B cell (primary cell): ENCODE measurements around the gene CACNA1D. TPM values are rescaled to one million over a fixed set of nuclear protein-coding genes. Genes with fewer than 3 reads are reported as not detected.
A peak's percentile ranks its signal among the peaks of the same experiment; 100 is the strongest.

ENCODE experiments used
- ATAC-seq: fragments of 200-7000 bp; cut with Tn5 transposase; one replicate; pipeline ENCODE4 v1.10.0; 2021; ENCODE audit warnings: low read depth, mild to moderate bottlenecking, moderate number of reproducible peaks, moderate library complexity
- CTCF ChIA-PET: fragments of 350-600 bp; sonication (Branson Sonifier 250); formaldehyde crosslinking; loops from one replicate; lab custom pipeline; 2021; ENCODE audit warnings: antibody characterized with exemption, inconsistent platforms; lab: Charles Lee
- POLR2A ChIA-PET: fragments of 350-600 bp; sonication (Branson Sonifier 250); formaldehyde crosslinking; loops from one replicate; lab custom pipeline; 2021; ENCODE audit warnings: antibody characterized with exemption; lab: Charles Lee
- DNase-seq: peaks from one replicate; pipeline ENCODE4 v3.0.0; 2013
- H2AFZ ChIP-seq: 2 replicates; pipeline ENCODE4 v1.6.1; 2012; ENCODE audit warnings: mild to moderate bottlenecking, low read depth, low read length; ENCODE audit not compliant: insufficient read depth, poor library complexity, severe bottlenecking
- H3K27ac ChIP-seq, 2 donors: 1 replicate in 1 of 2; 2 replicates in 1 of 2; pipeline ENCODE4 v1.5.1; 2012 to 2013; ENCODE audit warnings: low read length in 2 of 2, mild to moderate bottlenecking in 2 of 2, moderate library complexity in 1 of 2
- H3K27me3 ChIP-seq, 4 experiments: fragments of 200-600 bp in 1 of 4; sonication (generic) in 1 of 4; replicated peaks in 1 of 4; 1 replicate in 2 of 4; 2 replicates in 2 of 4; pipeline versions ENCODE4 v1.6.1 to v1.7.0; 2013 to 2016; ENCODE audit warnings: low read length in 3 of 4, mild to moderate bottlenecking in 2 of 4, mixed read lengths in 1 of 4, moderate library complexity in 1 of 4; ENCODE audit not compliant: insufficient read depth in 4 of 4, control insufficient read depth in 3 of 4; ENCODE audit errors: control extremely low read depth in 1 of 4
- H3K36me3 ChIP-seq, 2 experiments: replicated peaks in 1 of 2; 1 replicate in 1 of 2; 2 replicates in 1 of 2; pipeline versions ENCODE4 v1.6.1 to v1.7.1; 2013; ENCODE audit warnings: low read length in 1 of 2; ENCODE audit not compliant: insufficient read depth in 2 of 2, control insufficient read depth in 1 of 2; ENCODE audit errors: control extremely low read depth in 1 of 2, extremely low read depth in 1 of 2
- H3K4me1 ChIP-seq, 2 donors: fragments of 200-600 bp in 1 of 2; sonication (generic) in 1 of 2; 1 replicate in 1 of 2; 2 replicates in 1 of 2; pipeline versions ENCODE4 v1.5.1 to v1.6.1; 2013 to 2017; ENCODE audit warnings: low read length in 2 of 2; ENCODE audit not compliant: control insufficient read depth in 2 of 2, insufficient read depth in 2 of 2
- H3K4me2 ChIP-seq: replicated peaks from 2 replicates; pipeline ENCODE3; 2012; ENCODE audit warnings: mild to moderate bottlenecking, low read depth, low read length; ENCODE audit not compliant: poor library complexity, severe bottlenecking
- H3K4me3 ChIP-seq, 5 experiments: fragments of 200-600 bp in 1 of 5; sonication (generic) in 1 of 5; 1 replicate in 3 of 5; 2 replicates in 2 of 5; pipeline versions ENCODE4 v1.5.1 to v1.7.0; 2011 to 2016; ENCODE audit warnings: low read length in 4 of 5, mild to moderate bottlenecking in 4 of 5, low read depth in 2 of 5, control low read depth in 1 of 5, moderate library complexity in 1 of 5; ENCODE audit not compliant: insufficient read depth in 1 of 5; ENCODE audit errors: control extremely low read depth in 1 of 5, extremely low read depth in 1 of 5
- H3K79me2 ChIP-seq: fragments of 200-600 bp; sonication (generic); one replicate; pipeline ENCODE4 v1.6.0; 2016; ENCODE audit warnings: low read length; ENCODE audit not compliant: control insufficient read depth, insufficient read depth
- H3K9ac ChIP-seq: fragments of 200-600 bp; sonication (generic); 2 replicates; pipeline ENCODE4 v1.6.1; 2017; ENCODE audit warnings: mild to moderate bottlenecking, low read length, moderate library complexity
- H3K9me3 ChIP-seq, 3 donors: one replicate each; pipeline versions ENCODE4 v1.6.1 to v1.7.1; 2013; ENCODE audit warnings: low read length in 2 of 3; ENCODE audit not compliant: control insufficient read depth in 2 of 3, insufficient read depth in 1 of 3; ENCODE audit errors: control extremely low read depth in 1 of 3
- H4K20me1 ChIP-seq: 2 replicates; pipeline ENCODE4 v1.6.0; 2012; ENCODE audit warnings: mild to moderate bottlenecking, low read length; ENCODE audit not compliant: insufficient read depth, control insufficient read depth, poor library complexity, severe bottlenecking
- H3K27ac Mint-ChIP-seq: one replicate; pipeline ENCODE4 v1.8.0; 2021; ENCODE audit warnings: mixed read lengths
- H3K27me3 Mint-ChIP-seq: one replicate; pipeline ENCODE4 v1.8.0; 2021; ENCODE audit warnings: mixed read lengths
- H3K4me1 Mint-ChIP-seq: one replicate; pipeline ENCODE4 v1.8.0; 2021; ENCODE audit warnings: mixed read lengths
- H3K4me3 Mint-ChIP-seq: one replicate; pipeline ENCODE4 v1.8.0; 2021; ENCODE audit warnings: mixed read lengths
- H3K9me3 Mint-ChIP-seq: one replicate; pipeline ENCODE4 v1.8.0; 2022; ENCODE audit warnings: mixed read lengths; ENCODE audit not compliant: insufficient read depth
- EZH2 ChIP-seq: IDR thresholded peaks from 2 replicates; pipeline ENCODE4 v1.6.1; 2012; ENCODE audit warnings: borderline replicate concordance, low read depth, mild to moderate bottlenecking, moderate library complexity, low read length; ENCODE audit not compliant: insufficient read depth, poor library complexity, severe bottlenecking
- WGBS: methylation state at CpG from one replicate; pipeline ENCODE4 v1.1.5; 2013; ENCODE audit warnings: missing lambda C conversion rate; ENCODE audit not compliant: insufficient coverage; 5-methylcytosine and 5-hydroxymethylcytosine counted together
- intact Hi-C: fragments of 100-400 bp; cut with micrococcal nuclease; formaldehyde crosslinking; loops from one replicate; pipeline ENCODE4 v1.10.0; 2022
- polyA plus RNA-seq: library from polyadenylated mRNA; depleted of rRNA; stranded (reverse); fragments of >200 nt; gene quantifications from 2 replicates; pipeline ENCODE4 v1.2.3, GENCODE V29; 2012
- total RNA-seq, 2 donors: library from RNA; stranded (reverse); fragments of 120-200 nt in 1 of 2; gene quantifications; 1 replicate in 1 of 2; 2 replicates in 1 of 2; pipeline versions ENCODE4 v1.2.3 to v1.2.4, GENCODE V29; 2013 to 2022
- TF ChIP-seq, protein P1 (sequence below): fragments of 200-600 bp; IDR thresholded peaks from one replicate; pipeline ENCODE4 v1.8.0; 2022; ENCODE audit warnings: antibody characterized with exemption, mild to moderate bottlenecking

Gene CACNA1D
- total and polyA plus RNA-seq, 2 donors (not counting 1 experiment from before 2014, with no cell fraction given) = 0.06 to 0.07 TPM

DNA sequence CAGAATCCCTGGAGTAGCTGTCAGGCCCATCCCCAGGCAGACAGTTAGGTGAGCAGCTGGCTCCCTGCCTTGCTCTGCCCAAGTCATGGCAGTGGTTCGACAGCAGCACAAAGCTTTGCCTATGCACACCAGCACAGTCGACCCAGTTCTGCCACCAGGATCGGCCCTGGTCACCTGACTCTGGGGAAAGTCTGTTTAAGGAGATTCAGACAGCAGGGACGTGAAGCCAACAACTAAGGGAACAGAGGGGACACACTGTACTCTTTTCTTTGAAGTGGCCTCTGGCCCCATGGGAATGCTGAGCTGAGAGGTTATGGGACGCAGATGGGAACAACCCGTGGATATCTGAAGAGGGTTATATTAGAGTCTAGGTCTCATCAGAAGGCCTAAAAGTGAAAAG is 217.0 kb downstream of the CACNA1D start:
- no peaks in the 10 kb centered on the region for H3K36me3 ChIP-seq
- ChIA-PET POLR2A (no interaction called here), CTCF (interaction anchor here (1.1 to 2.9 kb wide), 7 partner anchors 14 to 597 kb away, joined by 3 to 16 read pairs (median 4); no protein-coding TSS in a partner anchor)
- H3K79me2 ChIP-seq = no peaks in the 10 kb centered on the region
- no peaks in the 10 kb centered on the region for H3K27me3 Mint-ChIP-seq
- H3K9me3 Mint-ChIP-seq = no peaks in the 10 kb centered on the region
- intact Hi-C loops = no loop called here
- H3K4me3 Mint-ChIP-seq = no peak overlapping the region
- H4K20me1 ChIP-seq = no peaks in the 10 kb centered on the region
- H3K27ac Mint-ChIP-seq = no peak overlapping the region
- H3K9me3 ChIP-seq = no peaks in the 10 kb centered on the region
- peaks cover 0 to 10% of the 10 kb centered on the region in 2 donors for H3K4me1 ChIP-seq
- no peak overlapping the region for H3K27ac ChIP-seq
- TF ChIP-seq EZH2 = no peak
- TF ChIP-seq, protein P1, sequence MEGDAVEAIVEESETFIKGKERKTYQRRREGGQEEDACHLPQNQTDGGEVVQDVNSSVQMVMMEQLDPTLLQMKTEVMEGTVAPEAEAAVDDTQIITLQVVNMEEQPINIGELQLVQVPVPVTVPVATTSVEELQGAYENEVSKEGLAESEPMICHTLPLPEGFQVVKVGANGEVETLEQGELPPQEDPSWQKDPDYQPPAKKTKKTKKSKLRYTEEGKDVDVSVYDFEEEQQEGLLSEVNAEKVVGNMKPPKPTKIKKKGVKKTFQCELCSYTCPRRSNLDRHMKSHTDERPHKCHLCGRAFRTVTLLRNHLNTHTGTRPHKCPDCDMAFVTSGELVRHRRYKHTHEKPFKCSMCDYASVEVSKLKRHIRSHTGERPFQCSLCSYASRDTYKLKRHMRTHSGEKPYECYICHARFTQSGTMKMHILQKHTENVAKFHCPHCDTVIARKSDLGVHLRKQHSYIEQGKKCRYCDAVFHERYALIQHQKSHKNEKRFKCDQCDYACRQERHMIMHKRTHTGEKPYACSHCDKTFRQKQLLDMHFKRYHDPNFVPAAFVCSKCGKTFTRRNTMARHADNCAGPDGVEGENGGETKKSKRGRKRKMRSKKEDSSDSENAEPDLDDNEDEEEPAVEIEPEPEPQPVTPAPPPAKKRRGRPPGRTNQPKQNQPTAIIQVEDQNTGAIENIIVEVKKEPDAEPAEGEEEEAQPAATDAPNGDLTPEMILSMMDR = no peak
- H2AFZ ChIP-seq = no peak overlapping the region
- no peak for ATAC-seq
- H3K4me3 ChIP-seq = no peak overlapping the region
- no peak overlapping the region for H3K9ac ChIP-seq
- H3K4me2 ChIP-seq = no peak overlapping the region
- H3K4me1 Mint-ChIP-seq = peaks cover 5% of the 10 kb centered on the region
- no peak for DNase-seq
- H3K27me3 ChIP-seq = peaks cover 0 to 10% (median 0%) of the 10 kb centered on the region in 4 experiments
- 90% methylated on average over 6 of the region's 6 CpGs for WGBS

DNA sequence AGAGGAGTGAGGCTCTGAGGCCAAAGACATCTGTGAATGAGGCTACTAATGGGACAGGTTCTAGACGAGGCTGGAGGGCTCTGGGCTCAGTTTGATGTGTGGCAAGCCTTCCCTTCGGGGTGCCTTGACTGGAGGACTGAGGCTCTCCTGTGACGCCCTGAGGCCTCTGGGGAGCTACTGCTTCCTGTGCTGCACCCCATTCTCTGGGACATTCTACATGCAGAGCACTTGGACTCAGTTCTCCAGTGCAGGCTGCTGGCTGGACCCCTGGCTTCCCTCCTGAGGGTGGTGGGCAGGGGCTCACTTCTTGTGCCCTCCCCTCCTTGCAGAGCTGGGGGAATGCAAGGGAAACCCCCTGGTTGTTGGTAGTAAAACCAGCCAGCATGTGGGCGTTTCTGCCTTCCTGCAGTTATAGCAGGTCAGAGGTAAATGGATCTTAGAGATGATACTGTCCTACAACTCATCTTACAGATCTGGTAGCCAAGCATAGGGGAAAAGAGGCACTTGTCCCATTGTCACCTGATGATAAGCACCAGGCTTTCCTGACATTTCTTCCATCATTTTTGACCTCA is 218.5 kb downstream of the CACNA1D start:
- H3K27ac Mint-ChIP-seq = no peak overlapping the region
- ATAC-seq = no peak
- peaks cover 0 to 10% (median 0%) of the 10 kb centered on the region in 4 experiments for H3K27me3 ChIP-seq
- no peak for DNase-seq
- no peak overlapping the region for H3K4me3 ChIP-seq
- intact Hi-C loops = no loop called here
- ChIA-PET CTCF (interaction anchor here (0.9 kb wide), 1 partner anchor 8 kb away, joined by 4 read pairs; no protein-coding TSS in a partner anchor), POLR2A (no interaction called here)
- no peak overlapping the region for H3K4me2 ChIP-seq
- 33% methylated on average over 3 of the region's 4 CpGs for WGBS
- no peaks in the 10 kb centered on the region for H3K9me3 ChIP-seq
- no peaks in the 10 kb centered on the region for H3K27me3 Mint-ChIP-seq
- H3K79me2 ChIP-seq = no peaks in the 10 kb centered on the region
- peaks cover 0 to 16% of the 10 kb centered on the region in 2 donors for H3K4me1 ChIP-seq
- H3K4me3 Mint-ChIP-seq = no peak overlapping the region
- H3K36me3 ChIP-seq = no peaks in the 10 kb centered on the region
- peak overlapping the region; percentile 37 for H2AFZ ChIP-seq
- no peaks in the 10 kb centered on the region for H4K20me1 ChIP-seq
- no peaks in the 10 kb centered on the region for H3K9me3 Mint-ChIP-seq
- H3K27ac ChIP-seq = no peak overlapping the region
- H3K9ac ChIP-seq = no peak overlapping the region
- no peak for TF ChIP-seq EZH2
- TF ChIP-seq, protein P1 = no peak
- H3K4me1 Mint-ChIP-seq = peaks cover 9% of the 10 kb centered on the region
